Upper lobe of left lung (tissue), 4 donors: ENCODE measurements around the gene MAPK14.

Source experiments
- EP300 ChIP-seq, 4 donors: sonication (generic); formaldehyde crosslinking; IDR thresholded peaks; one replicate each; pipeline ENCODE4 v1.5.1; 2017; ENCODE audit warnings: antibody characterized with exemption in 4 of 4, control low read depth in 2 of 4
- POLR2AphosphoS5 ChIP-seq, 2 donors: sonication (generic); formaldehyde crosslinking; IDR thresholded peaks; one replicate each; pipeline ENCODE4 v1.5.1; 2017; ENCODE audit warnings: antibody characterized with exemption in 2 of 2
- TF ChIP-seq, protein P1 (sequence below), 6 experiments: fragments of 450-650 bp in 4 of 6; fragments of 200-600 bp in 2 of 6; sonication (generic) in 2 of 6; IDR thresholded peaks; one replicate each; pipeline ENCODE4 v1.5.1; 2016 to 2019; ENCODE audit warnings: antibody characterized with exemption in 6 of 6

DNA sequence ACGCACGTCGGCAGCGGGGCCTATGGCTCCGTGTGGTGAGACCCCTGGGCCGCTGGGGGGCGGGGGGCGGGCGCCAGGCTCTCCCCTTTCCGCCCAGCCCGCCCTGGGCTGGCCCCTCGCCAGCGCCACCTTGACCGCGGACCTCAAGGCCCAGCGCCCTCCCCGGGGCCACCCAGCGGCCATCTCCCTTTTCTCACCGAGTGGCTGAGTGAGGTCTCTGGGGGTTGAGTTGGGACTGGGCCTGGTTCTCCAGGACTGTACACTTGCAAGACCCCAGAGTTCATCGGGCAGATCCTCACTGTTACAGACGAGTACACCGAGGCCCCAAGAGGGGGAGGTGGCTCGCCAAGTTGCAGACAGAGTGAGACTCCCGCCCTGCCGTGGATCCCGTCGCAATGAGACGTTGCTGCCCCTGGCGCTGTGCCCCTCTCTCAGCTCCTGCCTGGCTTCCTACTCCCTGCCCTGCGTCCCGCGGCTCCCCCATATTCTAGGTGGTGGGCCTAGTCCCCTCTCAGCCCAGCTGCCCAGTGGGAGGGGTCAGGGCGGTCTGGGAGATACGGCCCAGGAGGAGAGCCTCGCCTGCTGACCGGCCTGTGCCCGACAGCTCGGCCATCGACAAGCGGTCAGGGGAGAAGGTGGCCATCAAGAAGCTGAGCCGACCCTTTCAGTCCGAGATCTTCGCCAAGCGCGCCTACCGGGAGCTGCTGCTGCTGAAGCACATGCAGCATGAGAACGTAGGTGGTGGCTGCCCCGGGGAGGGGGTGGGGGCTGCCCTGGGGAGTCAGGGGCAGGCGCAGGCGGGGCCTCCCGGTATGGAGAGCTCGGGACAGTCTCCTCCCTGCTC is 103.3 kb downstream of the MAPK14 start:
- no peak for TF ChIP-seq POLR2AphosphoS5 (IDR thresholded peaks at IDR 0.05)
- TF ChIP-seq, protein P1, sequence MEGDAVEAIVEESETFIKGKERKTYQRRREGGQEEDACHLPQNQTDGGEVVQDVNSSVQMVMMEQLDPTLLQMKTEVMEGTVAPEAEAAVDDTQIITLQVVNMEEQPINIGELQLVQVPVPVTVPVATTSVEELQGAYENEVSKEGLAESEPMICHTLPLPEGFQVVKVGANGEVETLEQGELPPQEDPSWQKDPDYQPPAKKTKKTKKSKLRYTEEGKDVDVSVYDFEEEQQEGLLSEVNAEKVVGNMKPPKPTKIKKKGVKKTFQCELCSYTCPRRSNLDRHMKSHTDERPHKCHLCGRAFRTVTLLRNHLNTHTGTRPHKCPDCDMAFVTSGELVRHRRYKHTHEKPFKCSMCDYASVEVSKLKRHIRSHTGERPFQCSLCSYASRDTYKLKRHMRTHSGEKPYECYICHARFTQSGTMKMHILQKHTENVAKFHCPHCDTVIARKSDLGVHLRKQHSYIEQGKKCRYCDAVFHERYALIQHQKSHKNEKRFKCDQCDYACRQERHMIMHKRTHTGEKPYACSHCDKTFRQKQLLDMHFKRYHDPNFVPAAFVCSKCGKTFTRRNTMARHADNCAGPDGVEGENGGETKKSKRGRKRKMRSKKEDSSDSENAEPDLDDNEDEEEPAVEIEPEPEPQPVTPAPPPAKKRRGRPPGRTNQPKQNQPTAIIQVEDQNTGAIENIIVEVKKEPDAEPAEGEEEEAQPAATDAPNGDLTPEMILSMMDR (IDR thresholded peaks at IDR 0.05): peak in 3 of 6 experiments; percentile 17 to 38 (median 38)
- no peak for TF ChIP-seq EP300 (IDR thresholded peaks at IDR 0.05)
